Testis (tissue), 2 donors: ENCODE measurements around the gene RNF19B.

Experiments
- CTCF ChIP-seq, 3 experiments: fragments of 450-650 bp in 2 of 3; fragments of 200-600 bp in 1 of 3; sonication (generic) in 1 of 3; IDR thresholded peaks; one replicate each; pipeline ENCODE4 v1.5.1; 2016 to 2019; ENCODE audit warnings: antibody characterized with exemption in 3 of 3, mild to moderate bottlenecking in 2 of 3, moderate library complexity in 1 of 3
- POLR2A ChIP-seq: fragments of 450-650 bp; IDR thresholded peaks from one replicate; pipeline ENCODE4 v1.6.1; 2017; ENCODE audit warnings: antibody characterized with exemption, mild to moderate bottlenecking, moderate library complexity

- no peak for TF ChIP-seq CTCF (IDR thresholded peaks at IDR 0.05)
- no peak for TF ChIP-seq POLR2A
Measured at GRCh38 chr1:32967888-32968568, 3.4 kb upstream of the RNF19B start.
